Memory B cell (primary cell): ENCODE results near the gene MRPL44.

Experiments used
- ATAC-seq: fragments of 150-1000 bp; cut with Tn5 transposase; 2 replicates; pipeline ENCODE4 v1.10.0; 2021; ENCODE audit warnings: low read depth, mild to moderate bottlenecking, moderate library complexity
- DNase-seq, 2 donors: peaks; one replicate each; pipeline ENCODE4 v3.0.0; 2022; ENCODE audit warnings: low spot score in 2 of 2
- H3K27ac Mint-ChIP-seq: one replicate; pipeline ENCODE4 v1.8.0; 2022; ENCODE audit warnings: mild to moderate bottlenecking, moderate library complexity, mixed read lengths
- H3K27me3 Mint-ChIP-seq: one replicate; pipeline ENCODE4 v1.8.0; 2022; ENCODE audit warnings: mixed read lengths
- H3K36me3 Mint-ChIP-seq: one replicate; pipeline ENCODE4 v1.8.0; 2022; ENCODE audit warnings: mild to moderate bottlenecking, mixed read lengths
- H3K4me1 Mint-ChIP-seq: one replicate; pipeline ENCODE4 v1.8.0; 2022; ENCODE audit warnings: mixed read lengths
- H3K4me3 Mint-ChIP-seq: one replicate; pipeline ENCODE4 v1.8.0; 2022; ENCODE audit warnings: mild to moderate bottlenecking, moderate library complexity, mixed read lengths
- H3K9me3 Mint-ChIP-seq: one replicate; pipeline ENCODE4 v1.8.0; 2022; ENCODE audit warnings: mixed read lengths

The MRPL44 gene

GRCh38 chr2:223970343-223971128, 13.3 kb downstream of the MRPL44 start:
- no peaks in the 10 kb centered on the region for H3K4me1 Mint-ChIP-seq
- no peak overlapping the region for H3K27ac Mint-ChIP-seq
- no peaks in the 10 kb centered on the region for H3K27me3 Mint-ChIP-seq
- ATAC-seq: peak; percentile 60
- H3K36me3 Mint-ChIP-seq: peaks cover 6% of the 10 kb centered on the region
- DNase-seq: peak; percentile 60 to 70
- H3K9me3 Mint-ChIP-seq: no peaks in the 10 kb centered on the region
- no peak overlapping the region for H3K4me3 Mint-ChIP-seq

DNA sequence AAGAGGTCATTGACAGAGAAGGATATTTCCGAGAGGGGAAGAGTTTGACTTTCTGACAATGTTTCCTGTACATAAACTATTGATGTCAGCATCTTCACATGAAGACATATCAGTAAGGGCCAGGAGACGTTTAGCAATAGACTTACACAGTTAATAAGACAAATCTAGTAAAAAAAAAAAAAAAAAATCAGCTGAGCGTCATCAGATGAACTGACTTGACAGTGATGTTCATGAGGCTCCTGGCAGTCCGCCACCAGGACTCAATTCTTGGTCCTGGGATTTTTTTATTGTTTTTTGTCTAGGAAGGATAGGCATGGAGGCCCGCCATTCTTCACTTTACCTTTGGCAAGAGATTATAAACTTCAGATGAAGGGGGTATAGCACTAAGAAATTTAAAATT, 14.5 kb downstream of the MRPL44 start:
- H3K27me3 Mint-ChIP-seq: no peaks in the 10 kb centered on the region
- ATAC-seq (no peak), DNase-seq (no peak)
- H3K9me3 Mint-ChIP-seq: no peaks in the 10 kb centered on the region
- H3K27ac Mint-ChIP-seq: no peak overlapping the region
- H3K4me1 Mint-ChIP-seq: no peaks in the 10 kb centered on the region
- peaks cover 2% of the 10 kb centered on the region for H3K36me3 Mint-ChIP-seq
- H3K4me3 Mint-ChIP-seq: no peak overlapping the region

- H3K27ac Mint-ChIP-seq: no peak overlapping the region
- peaks cover 2% of the 10 kb centered on the region for H3K36me3 Mint-ChIP-seq
- no peaks in the 10 kb centered on the region for H3K27me3 Mint-ChIP-seq
- DNase-seq (no peak), ATAC-seq (no peak)
- H3K9me3 Mint-ChIP-seq: no peaks in the 10 kb centered on the region
- H3K4me1 Mint-ChIP-seq: no peaks in the 10 kb centered on the region
- H3K4me3 Mint-ChIP-seq: no peak overlapping the region
These were observed 15.4 kb downstream of the MRPL44 start for GRCh38 chr2:223972656-223973102.

DNA sequence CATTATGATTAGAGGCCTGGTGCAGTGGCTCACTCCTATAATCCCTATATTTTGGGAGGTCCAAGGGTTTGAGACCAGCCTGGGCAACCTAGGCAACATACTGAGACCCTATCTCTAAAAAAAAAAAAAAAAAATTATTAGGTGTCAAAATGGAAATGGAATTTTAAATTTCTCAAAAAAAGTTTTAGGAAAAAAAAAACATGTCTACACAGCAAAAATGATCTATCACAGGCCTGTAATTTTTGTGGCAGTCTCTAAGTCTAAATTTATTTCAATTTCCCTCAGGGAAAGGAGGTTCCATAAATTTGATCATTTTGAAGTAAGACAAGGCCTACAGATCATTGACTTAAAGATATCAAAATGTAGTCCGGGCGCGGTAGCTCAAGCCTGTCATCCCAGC, 16.3 kb downstream of the MRPL44 start:
- Mint-ChIP-seq H3K4me3 (no peak overlapping the region), H3K9me3 (no peaks in the 10 kb centered on the region), H3K4me1 (no peaks in the 10 kb centered on the region), H3K36me3 (peaks cover 2% of the 10 kb centered on the region), H3K27me3 (no peaks in the 10 kb centered on the region), H3K27ac (no peak overlapping the region)
- no peak for DNase-seq
- ATAC-seq: no peak

DNA sequence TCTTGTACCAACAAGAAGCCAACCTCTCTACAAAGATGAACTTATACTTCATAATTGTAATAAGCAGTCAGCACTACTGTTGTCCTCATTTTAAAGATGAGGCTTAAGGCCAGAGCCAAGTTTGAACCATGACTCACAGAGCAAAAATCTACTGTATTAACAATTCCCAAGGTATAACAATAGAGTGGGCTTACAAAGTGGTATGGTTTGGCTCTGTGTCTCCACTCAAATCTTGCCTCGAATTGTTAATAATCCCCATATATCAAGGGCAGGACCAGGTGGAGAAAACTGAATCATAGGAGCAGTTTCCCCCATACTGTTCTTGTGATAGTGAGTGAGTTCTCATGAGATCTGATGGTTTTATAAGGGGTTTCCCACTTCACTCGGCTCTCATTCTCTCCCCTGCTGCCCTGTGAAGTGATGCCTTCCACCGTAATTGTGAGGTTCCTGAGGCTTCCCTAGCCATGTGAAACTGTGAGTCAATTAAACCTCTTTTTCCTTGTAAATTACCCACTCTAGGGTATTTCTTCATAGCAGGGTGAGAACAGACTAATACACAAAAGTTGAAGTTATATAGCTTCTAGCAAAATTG, 19.5 kb downstream of the MRPL44 start:
- peaks cover 2% of the 10 kb centered on the region for H3K36me3 Mint-ChIP-seq
- H3K27ac Mint-ChIP-seq: no peak overlapping the region
- DNase-seq: no peak
- H3K9me3 Mint-ChIP-seq: no peaks in the 10 kb centered on the region
- no peaks in the 10 kb centered on the region for H3K4me1 Mint-ChIP-seq
- H3K4me3 Mint-ChIP-seq: no peak overlapping the region
- H3K27me3 Mint-ChIP-seq: no peaks in the 10 kb centered on the region
- ATAC-seq: no peak

GRCh38 chr2:223978451-223978850, 21.2 kb downstream of the MRPL44 start:
- Mint-ChIP-seq H3K4me1 (no peaks in the 10 kb centered on the region), H3K4me3 (no peak overlapping the region), H3K9me3 (no peaks in the 10 kb centered on the region), H3K27ac (no peak overlapping the region), H3K27me3 (no peaks in the 10 kb centered on the region), H3K36me3 (no peaks in the 10 kb centered on the region)
- ATAC-seq (no peak), DNase-seq (no peak)

DNA sequence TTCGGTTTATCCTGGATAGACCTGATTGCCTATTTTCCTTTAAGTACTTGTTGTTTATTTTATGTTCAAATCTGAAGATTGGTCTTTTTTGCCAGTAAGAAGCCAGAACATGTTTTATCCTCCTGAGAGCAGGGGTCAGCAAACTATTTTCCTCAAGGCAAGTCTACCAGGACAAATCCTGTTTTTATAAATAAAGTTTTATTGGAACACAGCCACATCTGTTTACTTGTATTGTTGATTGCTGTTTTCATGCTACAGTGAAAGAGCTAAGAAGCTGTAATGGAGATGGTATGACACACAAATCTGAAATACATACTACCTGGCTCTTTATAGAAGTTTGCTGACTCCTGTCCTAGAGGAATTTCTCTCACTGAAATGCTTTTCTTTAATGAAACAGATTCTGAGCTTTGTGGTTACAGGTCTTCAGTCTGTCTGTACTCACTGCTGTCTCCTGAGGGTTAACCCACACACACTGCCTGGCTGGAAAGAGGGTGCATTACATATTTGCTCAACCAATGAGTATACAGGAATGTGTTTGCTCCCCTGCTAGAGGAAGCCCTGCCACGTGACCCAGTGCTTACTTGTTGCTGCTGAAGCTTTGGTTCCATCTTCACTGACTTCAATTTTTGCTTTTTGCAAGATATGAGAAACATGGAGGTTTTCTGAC, 22.6 kb downstream of the MRPL44 start:
- H3K27ac Mint-ChIP-seq: no peak overlapping the region
- H3K4me3 Mint-ChIP-seq: no peak overlapping the region
- no peaks in the 10 kb centered on the region for H3K36me3 Mint-ChIP-seq
- no peak for DNase-seq
- H3K4me1 Mint-ChIP-seq: no peaks in the 10 kb centered on the region
- no peak for ATAC-seq
- no peaks in the 10 kb centered on the region for H3K9me3 Mint-ChIP-seq
- H3K27me3 Mint-ChIP-seq: peaks cover 3% of the 10 kb centered on the region

GRCh38 chr2:223980397-223980735, 23.1 kb downstream of the MRPL44 start:
- DNase-seq (no peak), ATAC-seq (no peak)
- no peaks in the 10 kb centered on the region for H3K9me3 Mint-ChIP-seq
- H3K36me3 Mint-ChIP-seq: no peaks in the 10 kb centered on the region
- H3K4me3 Mint-ChIP-seq: no peak overlapping the region
- no peak overlapping the region for H3K27ac Mint-ChIP-seq
- H3K27me3 Mint-ChIP-seq: peaks cover 3% of the 10 kb centered on the region
- H3K4me1 Mint-ChIP-seq: no peaks in the 10 kb centered on the region

GRCh38 chr2:223980803-223981202, 23.5 kb downstream of the MRPL44 start:
- peaks cover 3% of the 10 kb centered on the region for H3K27me3 Mint-ChIP-seq
- ATAC-seq (no peak), DNase-seq (no peak)
- no peak overlapping the region for H3K27ac Mint-ChIP-seq
- no peaks in the 10 kb centered on the region for H3K9me3 Mint-ChIP-seq
- H3K4me3 Mint-ChIP-seq: no peak overlapping the region
- H3K4me1 Mint-ChIP-seq: no peaks in the 10 kb centered on the region
- no peaks in the 10 kb centered on the region for H3K36me3 Mint-ChIP-seq

DNA sequence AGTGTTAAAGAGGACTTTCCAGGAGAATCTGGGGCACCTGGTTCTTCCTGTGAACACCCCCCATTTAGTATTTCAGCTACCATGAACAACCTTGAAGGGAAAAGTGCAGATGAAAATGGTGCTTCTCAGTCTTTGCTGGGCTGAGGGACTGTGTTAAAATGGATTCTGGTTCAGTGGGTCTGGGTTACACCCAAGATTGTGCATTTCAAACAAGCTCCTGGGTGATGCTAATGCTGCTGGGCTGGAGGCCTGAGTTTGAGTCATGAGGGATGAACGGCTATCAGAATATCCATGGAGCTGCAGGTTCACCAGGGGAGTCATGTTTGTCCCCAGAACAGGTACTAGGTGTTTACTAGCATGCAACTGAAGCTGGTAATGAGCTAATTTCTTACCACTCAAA, 24.0 kb downstream of the MRPL44 start:
- H3K27ac Mint-ChIP-seq: no peak overlapping the region
- H3K4me1 Mint-ChIP-seq: no peaks in the 10 kb centered on the region
- DNase-seq (no peak), ATAC-seq (no peak)
- H3K36me3 Mint-ChIP-seq: no peaks in the 10 kb centered on the region
- H3K4me3 Mint-ChIP-seq: no peak overlapping the region
- H3K27me3 Mint-ChIP-seq: peaks cover 4% of the 10 kb centered on the region
- no peaks in the 10 kb centered on the region for H3K9me3 Mint-ChIP-seq

- ATAC-seq: no peak
- Mint-ChIP-seq H3K4me3 (no peak overlapping the region), H3K9me3 (no peaks in the 10 kb centered on the region), H3K36me3 (no peaks in the 10 kb centered on the region), H3K27ac (no peak overlapping the region), H3K27me3 (peaks cover 6% of the 10 kb centered on the region), H3K4me1 (no peaks in the 10 kb centered on the region)
- no peak for DNase-seq
These were observed 32.1 kb downstream of the MRPL44 start for GRCh38 chr2:223989206-223989855.

DNA sequence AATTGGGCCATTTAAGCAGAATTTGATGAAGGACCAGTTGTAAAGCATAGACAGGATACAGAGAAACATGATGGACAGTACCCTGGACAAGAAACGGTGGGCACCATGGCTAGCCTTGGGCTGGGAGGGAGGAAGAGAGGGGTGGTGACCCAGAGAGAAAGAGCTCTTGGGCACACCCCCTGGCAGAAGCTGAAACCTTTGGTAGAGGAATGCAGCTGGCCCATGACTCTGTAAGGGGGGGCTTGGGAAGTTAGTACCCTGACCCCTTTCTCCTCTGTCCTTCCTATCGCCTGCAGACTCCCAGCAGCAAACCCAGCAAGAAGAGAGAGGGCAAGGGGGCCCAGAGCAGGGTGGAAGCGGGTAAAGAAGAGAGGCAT, 32.6 kb downstream of the MRPL44 start:
- no peak for ATAC-seq
- Mint-ChIP-seq H3K4me3 (no peak overlapping the region), H3K27me3 (peaks cover 3% of the 10 kb centered on the region), H3K27ac (no peak overlapping the region), H3K9me3 (no peaks in the 10 kb centered on the region), H3K4me1 (no peaks in the 10 kb centered on the region), H3K36me3 (no peaks in the 10 kb centered on the region)
- no peak for DNase-seq

DNA sequence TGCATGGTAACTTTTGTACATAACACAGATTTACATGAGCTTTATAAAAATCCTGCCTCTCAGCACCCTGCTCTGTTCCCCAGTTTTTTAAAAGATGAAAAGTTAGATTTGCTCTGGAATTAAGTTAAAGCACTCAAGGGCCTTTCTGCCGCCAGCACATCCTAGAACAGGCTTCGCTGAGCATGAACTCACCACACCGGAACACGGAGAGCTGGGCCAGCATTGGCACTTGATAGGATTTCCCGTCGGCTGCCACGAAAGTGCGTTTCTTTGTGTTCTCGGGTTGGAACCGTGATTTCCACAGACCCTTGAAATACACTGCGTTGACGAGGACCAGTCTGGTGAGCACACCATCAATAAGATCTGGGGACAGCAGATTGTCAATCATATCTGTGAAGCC, 34.3 kb downstream of the MRPL44 start:
- ATAC-seq: no peak
- Mint-ChIP-seq H3K4me1 (no peaks in the 10 kb centered on the region), H3K27ac (no peak overlapping the region), H3K4me3 (no peak overlapping the region), H3K27me3 (no peaks in the 10 kb centered on the region), H3K36me3 (no peaks in the 10 kb centered on the region), H3K9me3 (no peaks in the 10 kb centered on the region)
- no peak for DNase-seq

- ATAC-seq: peak; percentile 76
- DNase-seq: peak; percentile 53 to 61
- no peaks in the 10 kb centered on the region for H3K36me3 Mint-ChIP-seq
- no peaks in the 10 kb centered on the region for H3K9me3 Mint-ChIP-seq
- no peak overlapping the region for H3K27ac Mint-ChIP-seq
- no peaks in the 10 kb centered on the region for H3K4me1 Mint-ChIP-seq
- no peak overlapping the region for H3K4me3 Mint-ChIP-seq
- H3K27me3 Mint-ChIP-seq: peaks cover 2% of the 10 kb centered on the region
These were observed 36.5 kb downstream of the MRPL44 start for GRCh38 chr2:223993634-223994232.
